CD4-positive, alpha-beta T cell (primary cell): Measurements from ENCODE around the gene OCRL. TPM values are rescaled to one million over a fixed set of nuclear protein-coding genes. Genes with fewer than 3 reads are reported as not detected.
A peak's percentile ranks its signal among the peaks of the same experiment; 100 is the strongest.

Experiments
- ATAC-seq: fragments of 200-7000 bp; cut with Tn5 transposase; one replicate; pipeline ENCODE4 v1.10.0; 2022; ENCODE audit warnings: mild to moderate bottlenecking; ENCODE audit not compliant: poor library complexity
- CTCF ChIA-PET: fragments of 350-600 bp; sonication (Branson Sonifier 250); formaldehyde crosslinking; loops from one replicate; lab custom pipeline; 2021; ENCODE audit warnings: antibody characterized with exemption, inconsistent platforms; lab: Charles Lee
- POLR2A ChIA-PET: fragments of 350-600 bp; sonication (Branson Sonifier 250); formaldehyde crosslinking; loops from one replicate; lab custom pipeline; 2021; ENCODE audit warnings: antibody characterized with exemption, inconsistent platforms; lab: Charles Lee
- DNase-seq, 14 experiments: peaks; one replicate each; pipeline ENCODE4 v3.0.0-alpha.2; 2013 to 2020; ENCODE audit warnings: mixed read lengths in 2 of 14
- H3K27ac ChIP-seq, 2 donors: one replicate each; pipeline versions ENCODE4 v1.5.1 to v1.7.0; 2013; ENCODE audit warnings: low read length in 2 of 2, low read depth in 1 of 2, mild to moderate bottlenecking in 1 of 2
- H3K27me3 ChIP-seq, 2 experiments: 1 replicate in 1 of 2; 2 replicates in 1 of 2; pipeline versions ENCODE4 v1.6.1 to v1.7.0; 2013; ENCODE audit warnings: low read length in 2 of 2, control low read depth in 1 of 2, mild to moderate bottlenecking in 1 of 2, moderate library complexity in 1 of 2; ENCODE audit not compliant: insufficient read depth in 2 of 2, control insufficient read depth in 1 of 2
- H3K36me3 ChIP-seq: one replicate; pipeline ENCODE4 v1.6.1; 2013; ENCODE audit warnings: low read length, control low read depth; ENCODE audit not compliant: insufficient read depth
- H3K4me1 ChIP-seq: one replicate; pipeline ENCODE4 v1.6.1; 2013; ENCODE audit warnings: low read length, control low read depth; ENCODE audit not compliant: insufficient read depth
- H3K4me3 ChIP-seq: one replicate; pipeline ENCODE4 v1.5.1; 2013; ENCODE audit warnings: mild to moderate bottlenecking, low read length, moderate library complexity
- H3K9me3 ChIP-seq, 2 experiments: 1 replicate in 1 of 2; 2 replicates in 1 of 2; pipeline versions ENCODE4 v1.6.1 to v1.7.0; 2013; ENCODE audit warnings: low read length in 2 of 2, mild to moderate bottlenecking in 2 of 2, control low read depth in 1 of 2, moderate library complexity in 1 of 2; ENCODE audit not compliant: control insufficient read depth in 1 of 2, insufficient read depth in 1 of 2
- H3K27ac Mint-ChIP-seq: one replicate; pipeline ENCODE4 v1.8.0; 2020; ENCODE audit warnings: mixed read lengths
- H3K27me3 Mint-ChIP-seq: one replicate; pipeline ENCODE4 v1.8.0; 2021; ENCODE audit warnings: mixed read lengths
- H3K36me3 Mint-ChIP-seq: one replicate; pipeline ENCODE4 v1.8.0; 2021; ENCODE audit warnings: low read depth, mixed read lengths
- H3K4me1 Mint-ChIP-seq: one replicate; pipeline ENCODE4 v1.8.0; 2021; ENCODE audit warnings: low read depth, mixed read lengths
- H3K4me3 Mint-ChIP-seq: one replicate; pipeline ENCODE4 v1.8.0; 2020; ENCODE audit warnings: mild to moderate bottlenecking, mixed read lengths
- H3K9me3 Mint-ChIP-seq: one replicate; pipeline ENCODE4 v1.8.0; 2020; ENCODE audit warnings: mixed read lengths
- intact Hi-C, 2 experiments: fragments of 100-400 bp; cut with DNase I in 1 of 2; cut with micrococcal nuclease in 1 of 2; formaldehyde crosslinking; loops; one replicate each; pipeline versions ENCODE4 v1.15.1 to v1.9.0; 2023 to 2025; cut with DNase I, micrococcal nuclease
- total RNA-seq, 174 experiments: library from RNA in 2 of 174; stranded (reverse) in 2 of 174; gene quantifications; one replicate each; pipeline ENCODE4 v1.2.3 and lab custom pipeline; 2021 to 2026
- TF ChIP-seq, protein P1 (sequence below): fragments of 200-600 bp; IDR thresholded peaks from one replicate; pipeline ENCODE4 v1.8.0; 2022; ENCODE audit warnings: antibody characterized with exemption, mild to moderate bottlenecking

Gene OCRL
- total RNA-seq, 2 experiments from 2014 or later = 4.0 to 4.1 TPM

DNA sequence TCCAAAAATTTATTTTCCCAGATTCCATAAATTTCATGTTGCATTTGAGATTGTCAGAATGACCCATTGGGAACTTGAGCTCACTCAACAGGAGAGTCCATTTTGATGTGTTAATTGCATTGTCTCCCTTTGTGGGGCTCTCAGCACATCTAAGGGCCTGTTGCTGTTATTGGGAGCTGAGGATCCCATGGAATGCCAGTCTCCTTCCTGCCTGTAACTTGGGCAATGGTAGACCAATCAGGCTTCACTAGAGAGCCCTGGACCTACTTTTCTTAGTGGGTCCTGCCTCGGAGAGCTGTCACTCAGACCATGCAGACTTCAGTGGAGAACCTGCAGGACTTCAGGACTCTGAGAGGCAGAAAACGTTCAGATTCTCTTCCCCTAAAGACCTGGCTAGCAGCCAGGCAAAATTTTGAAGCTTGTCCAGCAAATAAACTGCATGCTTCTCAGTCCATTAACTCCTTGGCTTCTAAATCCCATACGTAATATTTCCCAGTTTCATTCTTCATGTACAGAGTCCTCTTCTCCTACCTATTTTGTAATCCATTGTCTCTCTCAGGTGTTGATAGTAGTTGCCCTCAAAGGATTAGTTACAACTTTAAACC is 25.1 kb downstream of the OCRL start:
- TF ChIP-seq, protein P1, sequence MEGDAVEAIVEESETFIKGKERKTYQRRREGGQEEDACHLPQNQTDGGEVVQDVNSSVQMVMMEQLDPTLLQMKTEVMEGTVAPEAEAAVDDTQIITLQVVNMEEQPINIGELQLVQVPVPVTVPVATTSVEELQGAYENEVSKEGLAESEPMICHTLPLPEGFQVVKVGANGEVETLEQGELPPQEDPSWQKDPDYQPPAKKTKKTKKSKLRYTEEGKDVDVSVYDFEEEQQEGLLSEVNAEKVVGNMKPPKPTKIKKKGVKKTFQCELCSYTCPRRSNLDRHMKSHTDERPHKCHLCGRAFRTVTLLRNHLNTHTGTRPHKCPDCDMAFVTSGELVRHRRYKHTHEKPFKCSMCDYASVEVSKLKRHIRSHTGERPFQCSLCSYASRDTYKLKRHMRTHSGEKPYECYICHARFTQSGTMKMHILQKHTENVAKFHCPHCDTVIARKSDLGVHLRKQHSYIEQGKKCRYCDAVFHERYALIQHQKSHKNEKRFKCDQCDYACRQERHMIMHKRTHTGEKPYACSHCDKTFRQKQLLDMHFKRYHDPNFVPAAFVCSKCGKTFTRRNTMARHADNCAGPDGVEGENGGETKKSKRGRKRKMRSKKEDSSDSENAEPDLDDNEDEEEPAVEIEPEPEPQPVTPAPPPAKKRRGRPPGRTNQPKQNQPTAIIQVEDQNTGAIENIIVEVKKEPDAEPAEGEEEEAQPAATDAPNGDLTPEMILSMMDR = no peak
- ATAC-seq (no peak), DNase-seq (no peak)
- no peaks in the 10 kb centered on the region for H3K4me1 ChIP-seq
- no peaks in the 10 kb centered on the region for H3K9me3 Mint-ChIP-seq
- intact Hi-C loops = no loop called here
- ChIA-PET CTCF (interaction anchor here (0.5 kb wide), 1 partner anchor 726 kb away, joined by 3 read pairs; no protein-coding TSS in a partner anchor), POLR2A (no interaction called here)
- H3K9me3 ChIP-seq = no peaks in the 10 kb centered on the region
- H3K27ac Mint-ChIP-seq = no peak overlapping the region
- no peak overlapping the region for H3K27ac ChIP-seq
- H3K4me1 Mint-ChIP-seq = peaks cover 13% of the 10 kb centered on the region
- no peaks in the 10 kb centered on the region for H3K27me3 Mint-ChIP-seq
- no peak overlapping the region for H3K4me3 Mint-ChIP-seq
- H3K27me3 ChIP-seq = no peaks in the 10 kb centered on the region
- no peak overlapping the region for H3K4me3 ChIP-seq
- peaks cover 5% of the 10 kb centered on the region for H3K36me3 ChIP-seq
- peaks cover 64% of the 10 kb centered on the region for H3K36me3 Mint-ChIP-seq

DNA sequence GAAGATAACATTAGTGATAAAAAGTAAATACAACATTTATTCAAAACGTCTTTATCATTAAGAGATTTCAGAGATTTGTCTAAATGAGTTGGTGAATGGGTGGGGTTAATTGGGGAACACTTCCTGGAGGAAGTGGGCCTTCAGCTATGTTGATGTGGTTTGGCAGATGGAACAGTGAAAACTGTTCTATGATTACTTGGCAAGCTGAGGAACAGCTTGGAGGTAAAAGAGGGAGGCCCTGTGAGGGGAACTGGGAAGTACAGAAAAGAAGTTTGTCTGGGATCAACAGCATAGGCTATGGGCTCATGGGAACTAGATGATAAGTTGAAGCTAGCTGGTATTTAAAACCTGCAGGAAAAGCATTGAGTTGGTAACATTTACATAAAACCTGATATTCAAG is 26.0 kb downstream of the OCRL start:
- ChIA-PET CTCF (no interaction called here), POLR2A (no interaction called here)
- no peaks in the 10 kb centered on the region for H3K27me3 ChIP-seq
- ATAC-seq (no peak), DNase-seq (no peak)
- Mint-ChIP-seq H3K4me1 (peaks cover 13% of the 10 kb centered on the region), H3K27ac (peak overlapping the region; percentile 45), H3K36me3 (peaks cover 63% of the 10 kb centered on the region), H3K27me3 (no peaks in the 10 kb centered on the region), H3K4me3 (no peak overlapping the region), H3K9me3 (no peaks in the 10 kb centered on the region)
- H3K4me3 ChIP-seq = no peak overlapping the region
- intact Hi-C loops = no loop called here
- H3K9me3 ChIP-seq = no peaks in the 10 kb centered on the region
- TF ChIP-seq, protein P1 = no peak
- H3K4me1 ChIP-seq = no peaks in the 10 kb centered on the region
- H3K27ac ChIP-seq = no peak overlapping the region
- peaks cover 5% of the 10 kb centered on the region for H3K36me3 ChIP-seq

DNA sequence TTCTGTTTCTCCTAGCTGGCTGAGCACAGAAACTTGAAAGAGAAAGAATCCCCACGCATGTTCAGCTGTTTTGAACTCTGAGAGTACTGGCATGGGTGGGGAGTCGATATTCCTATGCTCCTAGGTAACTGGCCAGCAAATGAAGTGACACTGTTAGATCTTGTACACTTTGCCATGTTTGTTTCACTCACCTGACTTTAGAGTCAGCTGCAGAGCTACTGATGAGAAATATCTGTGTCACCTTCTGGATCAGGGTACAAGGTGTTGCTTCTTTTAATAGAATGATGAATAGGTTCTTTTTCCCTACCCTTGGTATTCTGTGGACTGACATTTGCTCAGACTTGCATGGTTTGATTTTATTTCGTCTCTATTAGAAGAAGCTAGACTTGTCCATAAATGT is 28.3 kb downstream of the OCRL start:
- no peaks in the 10 kb centered on the region for H3K4me1 ChIP-seq
- no peaks in the 10 kb centered on the region for H3K27me3 ChIP-seq
- H3K4me3 ChIP-seq = no peak overlapping the region
- Mint-ChIP-seq H3K4me3 (no peak overlapping the region), H3K4me1 (peaks cover 13% of the 10 kb centered on the region), H3K27ac (no peak overlapping the region), H3K9me3 (no peaks in the 10 kb centered on the region), H3K36me3 (peaks cover 46% of the 10 kb centered on the region), H3K27me3 (no peaks in the 10 kb centered on the region)
- DNase-seq (no peak), ATAC-seq (no peak)
- CTCF ChIA-PET = no interaction called here
- intact Hi-C loops = no loop called here
- no peak overlapping the region for H3K27ac ChIP-seq
- TF ChIP-seq, protein P1 = no peak
- no peaks in the 10 kb centered on the region for H3K36me3 ChIP-seq
- POLR2A ChIA-PET = no interaction called here
- no peaks in the 10 kb centered on the region for H3K9me3 ChIP-seq
